22Rv1 (cell line): ENCODE results near the gene WDR6.

Experiments used
- H3K27ac ChIP-seq: fragments of 450-650 bp; 2 replicates; pipeline ENCODE4 v1.5.1; 2017
- ZFX ChIP-seq: fragments of 450-650 bp; IDR thresholded peaks from 2 replicates; pipeline ENCODE4 v1.6.1; 2017; ENCODE audit warnings: antibody characterized with exemption, borderline replicate concordance
- TF ChIP-seq, protein P1 (sequence below): fragments of 450-650 bp; IDR thresholded peaks from 2 replicates; pipeline ENCODE4 v1.5.1; 2017; ENCODE audit warnings: mild to moderate bottlenecking

WDR6 gene

GRCh38 chr3:49035281-49035680 is 28.1 kb downstream of the WDR6 start:
- no peak overlapping the region for H3K27ac ChIP-seq
- TF ChIP-seq, protein P1, sequence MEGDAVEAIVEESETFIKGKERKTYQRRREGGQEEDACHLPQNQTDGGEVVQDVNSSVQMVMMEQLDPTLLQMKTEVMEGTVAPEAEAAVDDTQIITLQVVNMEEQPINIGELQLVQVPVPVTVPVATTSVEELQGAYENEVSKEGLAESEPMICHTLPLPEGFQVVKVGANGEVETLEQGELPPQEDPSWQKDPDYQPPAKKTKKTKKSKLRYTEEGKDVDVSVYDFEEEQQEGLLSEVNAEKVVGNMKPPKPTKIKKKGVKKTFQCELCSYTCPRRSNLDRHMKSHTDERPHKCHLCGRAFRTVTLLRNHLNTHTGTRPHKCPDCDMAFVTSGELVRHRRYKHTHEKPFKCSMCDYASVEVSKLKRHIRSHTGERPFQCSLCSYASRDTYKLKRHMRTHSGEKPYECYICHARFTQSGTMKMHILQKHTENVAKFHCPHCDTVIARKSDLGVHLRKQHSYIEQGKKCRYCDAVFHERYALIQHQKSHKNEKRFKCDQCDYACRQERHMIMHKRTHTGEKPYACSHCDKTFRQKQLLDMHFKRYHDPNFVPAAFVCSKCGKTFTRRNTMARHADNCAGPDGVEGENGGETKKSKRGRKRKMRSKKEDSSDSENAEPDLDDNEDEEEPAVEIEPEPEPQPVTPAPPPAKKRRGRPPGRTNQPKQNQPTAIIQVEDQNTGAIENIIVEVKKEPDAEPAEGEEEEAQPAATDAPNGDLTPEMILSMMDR: no peak
- no peak for TF ChIP-seq ZFX

GRCh38 chr3:49053543-49053942 is 46.4 kb downstream of the WDR6 start:
- no peak overlapping the region for H3K27ac ChIP-seq
- TF ChIP-seq, protein P1: no peak
- TF ChIP-seq ZFX: no peak

GRCh38 chr3:49054344-49054862 is 47.2 kb downstream of the WDR6 start:
- no peak overlapping the region for H3K27ac ChIP-seq
- TF ChIP-seq, protein P1: no peak
- TF ChIP-seq ZFX: no peak

DNA sequence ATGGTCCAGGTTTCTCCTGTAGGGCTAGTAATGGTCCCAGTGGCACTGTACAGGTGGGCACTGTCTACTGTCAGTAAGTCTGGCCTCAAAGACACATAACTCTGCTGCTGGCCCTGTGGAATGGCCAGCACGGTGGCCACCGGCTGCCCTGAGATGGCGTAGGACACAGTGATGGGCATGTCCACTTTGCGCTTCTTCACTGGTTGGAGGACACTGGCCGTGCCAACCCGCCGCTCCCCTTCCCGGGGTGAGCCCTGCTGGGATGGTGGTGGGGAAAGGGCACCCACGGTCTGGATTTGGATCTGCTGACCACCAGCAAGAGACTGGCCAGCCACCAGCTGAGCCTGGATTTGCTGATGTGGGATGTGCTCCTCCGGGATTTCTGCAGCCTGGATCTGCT is 50.1 kb downstream of the WDR6 start:
- no peak overlapping the region for H3K27ac ChIP-seq
- TF ChIP-seq, protein P1: no peak
- TF ChIP-seq ZFX: no peak

DNA sequence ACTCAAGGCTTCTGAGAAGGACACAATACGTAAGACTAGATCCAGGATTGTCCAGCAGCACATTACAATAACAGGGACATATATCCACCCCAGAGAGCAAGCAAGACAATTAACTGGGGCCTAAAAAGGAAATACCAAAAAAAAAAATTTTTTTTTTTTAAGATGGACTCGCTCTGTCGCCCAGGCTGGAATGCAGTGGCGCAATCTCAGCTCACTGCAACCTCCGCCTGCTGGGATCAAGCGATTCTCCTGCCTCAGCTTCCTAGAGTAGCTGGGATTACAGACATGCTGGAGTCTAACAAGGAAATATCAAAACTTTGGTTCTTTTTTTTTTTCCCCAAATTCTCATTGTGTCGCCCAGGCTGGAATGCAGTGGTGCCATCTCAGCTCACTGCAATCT is 50.8 kb downstream of the WDR6 start:
- no peak overlapping the region for H3K27ac ChIP-seq
- no peak for TF ChIP-seq ZFX
- TF ChIP-seq, protein P1: no peak
